Measurements from ENCODE around the gene KSR2.

Gene KSR2

DNA sequence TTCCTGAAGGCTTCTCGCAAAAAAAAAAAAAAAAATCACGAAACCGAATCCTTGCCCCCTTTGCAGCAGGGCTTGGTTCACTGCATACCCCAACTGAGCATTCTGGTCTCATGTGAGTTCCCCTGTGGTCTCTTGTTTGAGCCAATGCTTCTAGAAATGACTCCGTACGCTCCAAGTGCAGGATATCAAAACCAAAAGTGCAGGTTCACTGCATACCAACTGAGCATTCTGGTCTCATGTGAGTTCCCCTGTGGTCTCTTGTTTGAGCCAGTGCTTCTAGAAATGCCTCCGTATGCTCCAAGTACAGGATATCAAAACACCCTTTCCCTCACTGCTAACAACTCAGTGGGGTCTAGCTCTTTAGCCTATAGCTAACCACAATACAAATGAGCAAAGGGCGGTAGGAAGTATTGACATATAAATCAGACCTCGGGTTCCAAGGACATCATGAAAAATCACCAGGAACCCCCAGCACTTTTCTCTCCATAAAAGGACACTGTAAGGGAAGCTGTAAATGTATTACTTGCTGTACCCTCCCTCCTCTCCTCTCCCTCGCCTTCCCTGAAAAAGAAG lies 401.1 kb downstream of the KSR2 start:
- DNase-seq, result no peak

GRCh38 chr12:117564881-117565280 lies 403.9 kb downstream of the KSR2 start:
- DNase-seq, result no peak

DNA sequence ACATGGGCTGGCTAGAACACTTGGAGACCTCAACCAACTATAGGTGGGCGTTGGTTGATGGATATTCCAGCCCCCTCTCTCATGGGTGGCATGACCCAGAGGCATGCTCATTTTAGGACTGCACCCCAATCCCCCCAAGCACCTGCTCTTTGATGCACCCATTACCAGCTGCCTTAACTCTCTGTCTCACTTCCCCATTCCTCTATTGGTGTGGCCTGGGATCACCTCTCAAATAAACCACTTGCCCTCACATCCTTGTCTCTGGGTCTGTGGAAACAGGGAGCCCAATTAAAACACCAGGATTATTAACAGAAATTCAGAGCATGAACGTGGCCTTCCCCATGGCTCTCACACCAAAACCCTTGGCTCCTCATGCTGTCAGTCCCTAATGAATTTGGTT lies 405.1 kb downstream of the KSR2 start:
- no peak for DNase-seq

DNA sequence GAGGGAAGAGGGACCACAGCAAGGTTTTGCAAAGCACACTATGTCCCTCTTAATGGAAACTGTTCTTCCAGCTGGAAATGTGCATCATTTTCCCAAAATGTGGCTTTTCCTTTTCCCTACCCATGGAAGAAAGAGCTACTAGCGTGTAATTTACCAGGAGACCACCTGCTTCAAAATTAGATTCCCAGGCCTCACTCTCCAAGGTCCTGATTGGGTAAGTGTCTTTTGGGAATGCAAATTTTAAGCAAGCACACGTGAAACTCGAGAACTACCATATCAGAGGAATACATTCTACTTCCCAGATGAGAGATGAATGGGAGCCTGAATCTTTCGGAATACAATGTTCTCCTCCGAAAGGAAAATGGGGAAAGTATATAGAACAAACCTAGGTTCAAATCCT lies 405.8 kb downstream of the KSR2 start:
- DNase-seq, result no peak

DNA sequence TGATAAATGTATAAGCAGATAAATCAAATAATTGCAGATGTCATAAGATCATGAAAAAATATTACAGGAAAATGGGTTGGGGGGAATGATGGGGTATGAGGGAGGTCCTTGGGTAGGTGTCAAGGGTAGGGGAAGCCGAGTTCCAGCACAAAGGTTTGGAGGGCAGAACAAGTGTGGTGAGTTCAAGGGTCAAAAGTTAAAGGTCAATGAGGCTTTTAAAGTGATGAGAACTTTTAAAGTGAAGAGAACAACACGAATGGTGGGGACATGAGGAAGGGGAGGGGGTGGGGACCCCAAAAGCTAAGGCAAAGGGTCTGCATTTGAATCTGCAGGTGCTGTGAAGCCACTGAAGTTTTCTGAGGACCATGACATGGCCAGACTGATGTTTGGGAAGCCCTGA lies 406.8 kb downstream of the KSR2 start:
- DNase-seq, result no peak

GRCh38 chr12:117559978-117560377 lies 408.8 kb downstream of the KSR2 start:
- no peak for DNase-seq

- DNase-seq, result no peak
These were observed 412.9 kb downstream of the KSR2 start for GRCh38 chr12:117555889-117556288.

DNA sequence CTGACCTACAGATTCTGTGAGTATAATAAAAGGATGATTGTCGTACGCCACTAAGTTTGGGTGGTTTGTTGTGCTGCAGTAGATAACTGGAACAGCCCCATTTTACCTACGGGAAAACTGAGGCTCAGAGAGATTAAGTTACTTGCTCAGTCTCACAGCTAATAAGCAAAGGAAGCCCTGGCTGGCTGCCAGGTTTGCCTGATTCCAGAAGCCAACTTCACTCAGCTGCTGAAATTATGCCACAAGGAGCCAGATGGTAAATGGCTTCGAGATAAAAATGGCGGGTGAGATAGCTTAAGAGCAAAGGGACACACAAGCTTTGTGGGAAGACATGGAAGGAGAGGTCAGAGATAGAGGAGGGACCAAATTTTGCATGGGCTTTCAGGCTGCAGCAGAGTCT lies 415.8 kb downstream of the KSR2 start:
- DNase-seq, result no peak

GRCh38 chr12:117551665-117552064 lies 417.1 kb downstream of the KSR2 start:
- DNase-seq, result no peak

- no peak for DNase-seq
These were observed 421.6 kb downstream of the KSR2 start for GRCh38 chr12:117547209-117547608.

GRCh38 chr12:117545216-117545615 lies 423.6 kb downstream of the KSR2 start:
- DNase-seq, result no peak

- DNase-seq, result no peak
These were observed 428.8 kb downstream of the KSR2 start for GRCh38 chr12:117540011-117540410.

GRCh38 chr12:117538926-117539325 lies 429.9 kb downstream of the KSR2 start:
- no peak for DNase-seq

DNA sequence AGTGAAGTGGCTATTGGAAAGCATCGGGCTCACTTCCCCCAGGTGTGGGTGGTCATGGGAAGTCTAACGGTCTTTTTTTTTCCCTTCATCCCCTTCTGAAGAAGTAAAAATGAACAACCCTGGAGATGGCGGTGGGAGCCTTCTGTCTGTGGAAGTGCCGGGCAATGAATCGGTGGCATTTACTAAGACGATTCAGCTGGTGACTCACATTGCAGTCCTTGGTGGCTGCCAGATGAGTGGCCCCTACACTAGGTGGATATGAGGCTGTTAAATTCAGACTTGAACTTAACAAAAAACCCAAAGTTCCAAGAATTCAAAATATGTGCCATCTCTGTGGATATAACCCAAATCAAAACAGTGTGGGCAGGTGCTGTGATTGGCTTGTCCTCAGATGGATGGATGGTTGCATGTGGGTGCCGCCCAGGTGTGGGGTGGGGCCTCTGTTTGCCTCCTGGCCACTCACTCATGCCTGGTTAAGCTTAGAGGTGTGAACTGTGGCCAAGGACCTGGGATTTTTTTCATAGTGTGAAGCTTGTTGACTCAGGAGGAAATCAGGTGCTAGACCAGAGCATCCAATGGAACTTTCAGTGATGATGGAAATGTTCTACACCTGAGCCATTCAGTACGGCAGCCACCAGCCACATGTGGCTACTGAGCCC lies 430.6 kb downstream of the KSR2 start:
- DNase-seq, result no peak

- DNase-seq, result no peak
These were observed 435.1 kb downstream of the KSR2 start for GRCh38 chr12:117533687-117534086.

- no peak for DNase-seq
These were observed 438.0 kb downstream of the KSR2 start for GRCh38 chr12:117530796-117531195.

GRCh38 chr12:117528538-117528937 lies 440.3 kb downstream of the KSR2 start:
- DNase-seq, result no peak

GRCh38 chr12:117527479-117527855 lies 441.3 kb downstream of the KSR2 start:
- DNase-seq, result no peak

DNA sequence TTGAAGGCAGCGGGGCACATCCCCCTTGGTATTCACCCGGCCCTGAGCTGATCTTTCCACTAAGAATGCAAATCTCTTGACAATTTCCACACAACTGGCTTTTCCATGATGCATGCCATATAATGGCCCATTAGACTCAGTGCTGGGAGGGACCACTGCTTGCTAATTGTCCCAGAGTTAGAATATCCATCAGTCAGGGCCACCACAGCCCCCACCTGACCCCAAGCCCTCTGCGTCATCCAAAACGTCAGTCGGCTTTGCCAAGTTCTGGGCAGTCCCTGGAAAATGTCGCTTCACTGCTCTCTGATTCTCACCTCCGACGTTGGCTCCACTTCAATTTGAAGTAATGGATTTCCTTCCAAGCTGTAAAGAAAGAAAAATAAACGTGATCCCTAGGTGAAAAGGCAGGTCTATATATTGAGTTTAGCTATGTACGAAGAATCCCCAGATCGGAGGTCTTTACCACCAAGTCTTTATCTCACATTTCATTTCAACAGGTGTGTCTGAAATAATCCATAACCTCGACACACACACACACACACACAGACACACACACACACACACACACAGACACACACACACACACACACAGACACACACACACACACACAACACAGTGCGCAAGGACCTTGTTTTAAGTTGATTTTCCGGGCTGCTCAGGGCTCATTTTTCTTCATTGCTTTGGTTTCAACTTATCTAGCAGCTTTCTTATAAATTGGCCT lies 441.9 kb downstream of the KSR2 start:
- no peak for DNase-seq

GRCh38 chr12:117525766-117526165 lies 443.0 kb downstream of the KSR2 start:
- DNase-seq, result no peak

DNA sequence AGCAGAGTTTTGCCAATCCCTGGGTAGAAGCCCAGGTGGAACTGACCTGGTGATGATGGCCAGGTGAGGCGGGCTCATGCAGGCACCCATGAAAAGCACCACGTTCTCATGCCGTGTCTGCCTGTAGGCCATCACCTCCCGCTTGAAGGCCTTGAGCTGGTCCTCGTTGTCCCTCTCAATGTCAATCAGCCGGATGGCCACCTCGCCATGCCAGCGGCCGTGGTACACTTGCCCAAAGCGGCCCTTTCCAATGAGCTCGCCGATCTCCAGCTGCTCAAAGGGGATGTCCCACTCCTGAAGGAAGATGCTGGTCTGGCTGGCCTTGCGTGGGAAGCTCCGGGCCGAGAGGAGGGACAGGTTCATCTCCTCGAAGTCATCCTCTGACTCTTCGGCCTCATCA lies 444.0 kb downstream of the KSR2 start:
- no peak for DNase-seq

DNA sequence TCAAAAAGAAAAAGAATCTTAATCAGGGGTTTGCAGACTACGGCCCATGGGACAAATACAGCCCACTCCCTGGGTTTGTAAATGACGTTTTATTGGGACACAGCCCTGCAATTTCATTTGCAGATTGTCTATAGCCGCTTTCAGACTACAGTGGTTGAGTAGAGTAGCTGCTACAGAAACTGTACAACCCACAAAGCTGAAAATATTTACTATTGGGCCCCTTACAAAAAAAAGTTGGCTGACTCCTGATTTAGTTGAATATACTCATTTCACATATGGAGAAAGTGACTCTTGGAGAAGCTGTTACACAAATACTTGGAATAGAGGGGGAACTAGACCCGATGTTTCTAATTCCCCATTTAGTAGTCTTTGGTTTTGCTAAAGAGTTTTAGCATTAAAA lies 444.8 kb downstream of the KSR2 start:
- no peak for DNase-seq

- no peak for DNase-seq
These were observed 446.2 kb downstream of the KSR2 start for GRCh38 chr12:117522559-117522958.

DNA sequence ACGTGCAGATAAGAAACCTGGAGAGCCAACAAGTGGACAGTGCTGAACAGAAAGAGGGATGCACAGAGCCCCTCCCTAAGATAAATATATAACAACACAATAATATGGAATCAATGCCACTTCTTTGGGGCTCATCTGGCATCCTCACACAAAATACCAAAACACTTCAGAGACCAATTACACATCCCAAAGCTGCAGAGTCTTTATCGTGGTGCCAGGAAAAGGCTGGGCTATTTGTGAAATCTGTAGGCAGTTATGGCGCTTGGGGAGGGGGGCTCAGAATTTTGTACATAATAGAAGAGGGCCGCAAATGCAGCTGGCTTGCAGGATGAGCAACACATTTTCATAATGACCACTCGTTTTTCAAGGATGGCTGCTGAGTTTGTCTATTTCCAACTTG lies 446.9 kb downstream of the KSR2 start:
- no peak for DNase-seq

DNA sequence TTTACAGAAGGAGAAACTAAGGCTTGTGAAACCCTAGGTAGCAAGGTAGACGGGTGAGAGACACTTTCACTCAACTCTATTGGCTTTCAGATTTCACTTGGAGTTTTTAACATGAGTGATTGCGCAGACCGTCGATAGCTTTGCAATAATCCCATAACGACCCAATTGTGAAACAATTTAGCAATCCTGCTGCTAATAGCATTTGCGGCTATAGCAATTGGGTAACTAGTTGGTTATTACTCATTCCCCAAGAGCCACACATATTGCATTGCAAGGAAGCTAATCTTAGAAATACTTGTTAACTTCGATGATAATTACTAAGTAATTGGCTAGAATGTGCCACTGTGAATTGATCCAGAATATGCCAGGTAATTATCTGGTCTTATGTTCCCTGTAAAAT lies 447.4 kb downstream of the KSR2 start:
- DNase-seq, result no peak

Measured in stimulated activated CD4-positive, alpha-beta T cell treated with anti-CD3 and anti-CD28 coated beads, Interleukin-2, amount 100 ng/mL, for 24 hours (primary cell).